ENCODE data around the gene GLT1D1. TPM values are rescaled to one million over a fixed set of nuclear protein-coding genes. Genes with fewer than 3 reads are reported as not detected.

Gene GLT1D1
- polyA plus RNA-seq, 1 of the 3 experiments (the other 2 are of a cell fraction): 0.05 TPM

- Histone ChIP-seq H3F3A (replicated peaks; ENCODE audit: insufficient read depth) (no peaks in the 10 kb centered on the region), H3K4me1 (ENCODE audit: control insufficient read depth in 1 of 2, insufficient read depth in 2 of 2, low read depth in 1 of 2, low read length in 1 of 2) (peaks cover 9 to 20% of the 10 kb centered on the region in 2 experiments; a peak in 2 of 4 replicates), H3K9me2 (no peaks in the 10 kb centered on the region), H3K27me3 (ENCODE audit: insufficient read depth) (no peaks in the 10 kb centered on the region), H3K9me3 (no peaks in the 10 kb centered on the region), H3K79me2 (ENCODE audit: insufficient read depth) (peaks cover 83% of the 10 kb centered on the region), H3K36me3 (replicated peaks in 1 of 2; ENCODE audit: control insufficient read depth in 1 of 2, insufficient read depth in 2 of 2, low read length in 1 of 2) (peaks cover 4 to 10% of the 10 kb centered on the region in 2 experiments), H3K9ac (no peak overlapping the region), H4K20me1 (ENCODE audit: insufficient read depth) (peaks cover 47% of the 10 kb centered on the region), H3K4me2 (no peak overlapping the region), H2AFZ (ENCODE audit: low read depth) (no peak overlapping the region), H3K4me3 (ENCODE audit: low read depth in 2 of 2, low read length in 1 of 2) (no peak overlapping the region), H3K27ac (ENCODE audit: low read depth in 2 of 2, low read length in 1 of 2) (no peak overlapping the region)
- CTCF ChIA-PET: interaction anchor here (1.1 to 1.7 kb wide), 2 partner anchors 10 to 22 kb away, joined by 4 to 8 read pairs; no protein-coding TSS in a partner anchor
- TF ChIP-seq PBX3 (IDR thresholded peaks at IDR 0.05) (no peak), MAX (IDR thresholded peaks at IDR 0.05; ENCODE audit: low read depth) (no peak), RXRA (IDR thresholded peaks at IDR 0.05; ENCODE audit: borderline replicate concordance, low read depth) (no peak), ZBTB33 (IDR thresholded peaks at IDR 0.05; ENCODE audit: borderline replicate concordance, low read depth) (no peak), TEAD4 (IDR thresholded peaks at IDR 0.05; ENCODE audit: borderline replicate concordance, insufficient read depth) (no peak), RFX5 (IDR thresholded peaks at IDR 0.05; ENCODE audit: low read length) (no peak), FOSL2 (IDR thresholded peaks at IDR 0.05; ENCODE audit: borderline replicate concordance, low read depth) (no peak), REST (IDR thresholded peaks at IDR 0.05; ENCODE audit: low read depth, low read length) (no peak), POLR2AphosphoS5 (IDR thresholded peaks at IDR 0.05; ENCODE audit: low read depth, low read length) (no peak), RCOR1 (IDR thresholded peaks at IDR 0.05; ENCODE audit: low read length) (no peak), SMC3 (IDR thresholded peaks at IDR 0.05; ENCODE audit: low read depth, low read length) (no peak), IRF3 (IDR thresholded peaks at IDR 0.05; ENCODE audit: low read depth, low read length) (no peak), FOXM1 (IDR thresholded peaks at IDR 0.05; ENCODE audit: low read depth) (no peak), RAD21 (IDR thresholded peaks at IDR 0.05; ENCODE audit: low read length) (no peak), NFIC (IDR thresholded peaks at IDR 0.05; ENCODE audit: borderline replicate concordance) (no peak), CTCF (IDR thresholded peaks at IDR 0.05) (no peak), ELF1 (IDR thresholded peaks at IDR 0.05) (no peak)
- WGBS (ENCODE audit: low lambda C conversion rate): 97% methylated on average over 6 of the region's 6 CpGs
- DNase-seq: no peak
- POLR2A ChIA-PET: no interaction called here
Observed at GRCh38 chr12:128820253-128820652, 33.0 kb upstream of the GLT1D1 start.
